ENCODE data around the gene BICRA.

DNA sequence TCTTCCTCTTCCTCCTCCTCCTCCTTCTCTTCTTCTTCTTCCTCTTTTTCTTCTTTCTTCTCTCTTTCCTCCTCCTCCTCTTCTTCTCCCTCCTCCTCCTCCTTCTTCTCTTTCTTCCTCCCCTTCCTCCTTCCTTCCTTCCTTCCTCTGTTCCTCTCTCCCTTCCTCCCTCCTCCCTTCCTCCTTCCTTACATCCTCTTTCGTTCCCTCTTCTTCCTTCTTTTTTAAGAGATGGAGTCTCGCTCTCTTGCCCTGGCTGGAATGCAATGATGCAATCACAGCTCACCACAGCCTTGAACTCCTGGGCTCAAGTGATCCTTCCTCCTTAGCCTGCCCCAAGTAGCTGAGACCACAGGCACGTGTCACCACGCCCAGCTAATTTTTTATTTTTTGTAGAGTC lies 117.5 kb downstream of the BICRA start:
- TF ChIP-seq CTCF (IDR thresholded peaks at IDR 0.05) (no peak), POLR2A (IDR thresholded peaks at IDR 0.05) (no peak)

Data from adrenal gland (tissue), 5 donors.